HUES6 (cell line): Measurements from ENCODE around the gene ZIC1.

ENCODE experiments used
- H3K27ac ChIP-seq: 2 replicates; pipeline ENCODE4 v1.7.0; 2013; ENCODE audit warnings: low read depth, mild to moderate bottlenecking, low read length, inconsistent platforms
- H3K27me3 ChIP-seq: 2 replicates; pipeline ENCODE4 v1.6.1; 2013; ENCODE audit warnings: low read length; ENCODE audit not compliant: control insufficient read depth, insufficient read depth
- H3K36me3 ChIP-seq: 2 replicates; pipeline ENCODE4 v1.6.1; 2013; ENCODE audit warnings: low read length; ENCODE audit not compliant: control insufficient read depth, insufficient read depth
- H3K4me1 ChIP-seq: 2 replicates; pipeline ENCODE4 v1.6.1; 2013; ENCODE audit warnings: low read length; ENCODE audit not compliant: control insufficient read depth, insufficient read depth
- H3K4me3 ChIP-seq: 2 replicates; pipeline ENCODE4 v1.5.1; 2013; ENCODE audit warnings: low read depth, low read length
- H3K9ac ChIP-seq: one replicate; pipeline ENCODE4 v1.6.1; 2013; ENCODE audit warnings: mild to moderate bottlenecking, low read length
- H3K9me3 ChIP-seq: 2 replicates; pipeline ENCODE4 v1.6.1; 2013; ENCODE audit warnings: low read depth, low read length; ENCODE audit not compliant: control insufficient read depth, insufficient read depth

The ZIC1 gene

GRCh38 chr3:147428326-147428725 lies 19.2 kb downstream of the ZIC1 start:
- H3K27ac ChIP-seq: no peak overlapping the region
- H3K9me3 ChIP-seq: no peaks in the 10 kb centered on the region
- H3K4me3 ChIP-seq: no peak overlapping the region
- H3K4me1 ChIP-seq: 0 out of 2 replicates have a peak, but pooled peaks cover 9% of the 10 kb centered on the region
- peaks cover 63% of the 10 kb centered on the region for H3K27me3 ChIP-seq
- no peak overlapping the region for H3K9ac ChIP-seq
- no peaks in the 10 kb centered on the region for H3K36me3 ChIP-seq

- no peak overlapping the region for H3K4me3 ChIP-seq
- no peak overlapping the region for H3K27ac ChIP-seq
These were observed 19.6 kb downstream of the ZIC1 start for GRCh38 chr3:147428754-147429153.

GRCh38 chr3:147431751-147432150 lies 22.6 kb downstream of the ZIC1 start:
- Histone ChIP-seq H3K27me3 (peaks cover 29% of the 10 kb centered on the region), H3K9me3 (no peaks in the 10 kb centered on the region), H3K4me3 (no peak overlapping the region), H3K4me1 (no peaks in the 10 kb centered on the region), H3K27ac (no peak overlapping the region), H3K36me3 (no peaks in the 10 kb centered on the region), H3K9ac (no peak overlapping the region)

More at GRCh38 chr3:147428754-147429153, 19.6 kb downstream of the ZIC1 start:
- Histone ChIP-seq H3K9ac (no peak overlapping the region), H3K27me3 (peaks cover 59% of the 10 kb centered on the region), H3K9me3 (no peaks in the 10 kb centered on the region), H3K4me1 (0 out of 2 replicates have a peak, but pooled peaks cover 5% of the 10 kb centered on the region), H3K36me3 (no peaks in the 10 kb centered on the region)

- no peak overlapping the region for H3K27ac ChIP-seq
These were observed 38.1 kb downstream of the ZIC1 start for GRCh38 chr3:147447224-147447623.

GRCh38 chr3:147449669-147450068 lies 40.5 kb downstream of the ZIC1 start:
- Histone ChIP-seq H3K9ac (no peak overlapping the region), H3K4me3 (no peak overlapping the region), H3K27ac (no peak overlapping the region)

More at GRCh38 chr3:147447224-147447623, 38.1 kb downstream of the ZIC1 start:
- Histone ChIP-seq H3K4me1 (peaks cover 16% of the 10 kb centered on the region), H3K36me3 (no peaks in the 10 kb centered on the region), H3K9ac (no peak overlapping the region), H3K4me3 (no peak overlapping the region), H3K27me3 (no peaks in the 10 kb centered on the region), H3K9me3 (no peaks in the 10 kb centered on the region)

GRCh38 chr3:147458995-147459704 lies 50.0 kb downstream of the ZIC1 start:
- no peak overlapping the region for H3K27ac ChIP-seq
- H3K9ac ChIP-seq: no peak overlapping the region
- no peaks in the 10 kb centered on the region for H3K4me1 ChIP-seq
- no peaks in the 10 kb centered on the region for H3K27me3 ChIP-seq
- H3K4me3 ChIP-seq: no peak overlapping the region
- no peaks in the 10 kb centered on the region for H3K9me3 ChIP-seq
- no peaks in the 10 kb centered on the region for H3K36me3 ChIP-seq

More at GRCh38 chr3:147449669-147450068, 40.5 kb downstream of the ZIC1 start:
- H3K27me3 ChIP-seq: no peaks in the 10 kb centered on the region
- H3K9me3 ChIP-seq: no peaks in the 10 kb centered on the region
- peaks cover 16% of the 10 kb centered on the region for H3K4me1 ChIP-seq
- H3K36me3 ChIP-seq: no peaks in the 10 kb centered on the region

- Histone ChIP-seq H3K4me3 (no peak overlapping the region), H3K36me3 (no peaks in the 10 kb centered on the region), H3K4me1 (no peaks in the 10 kb centered on the region), H3K9ac (no peak overlapping the region), H3K9me3 (no peaks in the 10 kb centered on the region), H3K27ac (no peak overlapping the region), H3K27me3 (no peaks in the 10 kb centered on the region)
These were observed 53.7 kb downstream of the ZIC1 start for GRCh38 chr3:147462856-147463255.
